OCI-LY1 (cell line): ENCODE results near the gene POLR3E.

Experiments used
- CTCF ChIP-seq: fragments of 200-600 bp; sonication (generic), shearing (Covaris generic); IDR thresholded peaks from 2 replicates; pipeline ENCODE4 v1.5.1; 2017; ENCODE audit warnings: mild to moderate bottlenecking, antibody characterized with exemption, low read length, moderate library complexity, mixed read lengths
- EZH2 ChIP-seq: fragments of 200-600 bp; sonication (generic), shearing (Covaris generic); IDR thresholded peaks from 2 replicates; pipeline ENCODE4 v1.8.0; 2017; ENCODE audit warnings: borderline replicate concordance, mixed run types, mild to moderate bottlenecking, antibody characterized with exemption, low read length, moderate library complexity, mixed read lengths

- TF ChIP-seq CTCF (no peak), EZH2 (no peak)
These were observed 44.9 kb upstream of the POLR3E start for GRCh38 chr16:22252317-22252716.
